ELR (cell line): ENCODE data around the gene CCDC24.

ENCODE experiments used
- DNase-seq: peaks from one replicate; pipeline ENCODE4 v3.0.0-alpha.2; 2015; ENCODE audit warnings: low read depth

CCDC24 gene

DNA sequence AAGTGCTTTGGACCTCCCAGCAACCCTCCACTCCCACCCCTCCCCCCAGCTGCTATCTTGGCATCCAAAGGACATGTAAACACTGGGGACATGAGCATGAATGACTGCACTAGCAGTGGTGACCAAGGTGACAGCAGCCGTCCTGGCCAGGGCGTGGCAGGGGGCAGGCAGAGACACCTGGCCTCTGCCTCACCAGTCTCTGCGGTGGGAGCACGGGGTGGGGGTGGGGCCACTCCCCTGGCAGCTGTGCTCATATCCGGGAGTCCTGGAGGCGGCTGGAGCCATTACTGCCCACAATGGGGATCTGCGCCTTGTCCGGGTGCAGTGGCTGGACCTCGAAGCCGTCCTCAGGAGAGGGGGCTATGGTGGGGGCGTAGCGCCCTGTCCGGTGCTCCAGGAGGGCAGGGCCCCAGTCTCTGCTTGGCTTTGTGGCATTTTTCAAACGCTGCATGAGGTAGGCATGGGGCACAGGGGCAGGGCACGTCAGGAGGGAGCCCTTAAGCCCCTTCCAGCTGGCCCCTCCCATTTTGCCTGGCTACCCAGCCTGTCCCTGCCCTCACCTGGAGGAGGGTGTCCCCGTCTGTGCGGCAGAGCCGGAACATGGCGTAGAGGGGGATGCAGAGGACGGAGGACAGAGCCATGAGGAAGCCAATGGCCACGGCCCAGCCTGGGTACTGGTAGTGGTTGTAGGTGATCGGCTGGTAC, 6.0 kb downstream of the CCDC24 start:
- no peak for DNase-seq

DNA sequence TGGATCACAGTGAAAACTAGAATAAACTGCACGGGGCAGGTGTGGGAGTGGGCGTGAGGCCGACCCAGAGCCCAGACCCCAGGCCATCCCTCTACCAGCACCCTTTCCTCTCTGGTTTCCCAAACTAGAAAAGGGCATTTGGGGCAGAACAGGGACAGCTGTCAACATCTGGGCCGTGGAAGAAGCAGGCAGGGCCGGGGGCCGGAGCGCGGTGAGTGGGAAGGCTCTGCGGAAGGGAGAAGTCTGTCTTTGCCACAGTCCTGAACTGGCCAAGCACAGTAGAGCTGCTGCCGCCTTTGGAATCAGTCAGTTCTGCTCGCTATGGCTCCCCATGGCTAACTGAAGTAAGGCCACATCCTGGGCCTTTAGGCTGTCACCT, 6.6 kb downstream of the CCDC24 start:
- DNase-seq: no peak

DNA sequence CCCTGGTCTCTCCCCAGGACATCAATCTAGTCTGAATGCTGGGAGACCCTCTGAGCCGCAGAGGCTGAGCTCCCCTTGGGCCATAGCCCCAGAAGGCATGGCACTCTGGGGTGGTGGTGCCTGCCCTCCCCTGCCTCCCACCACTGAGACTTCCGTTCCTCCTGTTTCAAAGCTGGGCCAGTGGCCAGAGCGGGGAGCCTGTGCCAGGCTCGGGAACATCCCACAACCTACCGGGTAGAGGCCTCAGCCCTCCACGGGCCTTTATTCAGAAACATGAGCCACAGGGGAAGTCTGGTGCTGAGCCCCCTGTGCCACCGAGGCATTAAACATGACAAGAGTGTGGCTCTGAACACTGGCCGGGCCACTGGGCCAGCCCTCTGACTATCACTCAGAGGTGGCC, 8.1 kb downstream of the CCDC24 start:
- DNase-seq: no peak

DNA sequence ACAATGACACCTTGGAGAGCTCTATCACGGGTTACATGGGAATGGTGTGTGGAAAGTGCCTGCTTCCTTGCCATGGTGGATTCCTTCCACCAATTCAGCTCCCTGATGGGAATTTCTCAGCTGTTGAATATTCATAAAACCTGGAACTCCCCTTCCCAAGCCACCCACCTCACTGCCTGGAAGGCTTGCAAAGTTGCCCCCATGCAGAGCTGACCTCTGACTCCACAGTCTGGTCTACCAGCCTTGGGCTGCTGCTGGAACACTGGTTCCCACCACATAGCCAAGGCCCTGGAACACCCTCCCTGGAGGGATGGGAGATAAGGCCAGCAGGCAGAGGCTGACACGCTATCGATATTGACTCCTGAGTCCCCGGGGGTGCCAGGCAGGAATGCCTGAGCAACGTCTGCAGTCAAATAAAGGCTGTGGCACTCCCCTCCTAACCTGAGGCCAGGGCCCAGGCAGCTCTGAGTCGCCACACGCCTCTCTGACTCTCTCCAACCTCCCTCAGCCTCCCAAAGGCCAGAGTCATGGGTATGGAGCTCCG, 8.8 kb downstream of the CCDC24 start:
- DNase-seq: no peak

DNA sequence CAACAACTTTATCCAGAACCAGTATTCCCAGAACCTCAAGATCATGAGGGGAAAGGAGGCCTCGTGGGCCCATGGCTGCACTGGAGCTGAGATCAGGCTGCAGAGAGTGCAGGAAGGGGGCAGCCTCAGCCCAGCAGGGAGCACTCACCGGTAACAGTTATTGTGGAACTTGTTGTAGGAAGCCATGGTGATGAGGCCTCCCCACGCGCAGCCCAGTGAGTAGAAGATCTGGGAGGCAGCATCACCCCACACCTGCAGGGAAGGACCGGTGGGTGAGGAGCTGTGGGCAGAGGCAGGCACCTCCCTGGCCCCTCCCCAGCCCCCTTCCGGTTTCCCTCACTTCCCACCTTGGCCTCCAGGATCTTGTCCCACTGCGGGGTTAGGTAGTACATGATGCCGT, 10.8 kb downstream of the CCDC24 start:
- DNase-seq: no peak

DNA sequence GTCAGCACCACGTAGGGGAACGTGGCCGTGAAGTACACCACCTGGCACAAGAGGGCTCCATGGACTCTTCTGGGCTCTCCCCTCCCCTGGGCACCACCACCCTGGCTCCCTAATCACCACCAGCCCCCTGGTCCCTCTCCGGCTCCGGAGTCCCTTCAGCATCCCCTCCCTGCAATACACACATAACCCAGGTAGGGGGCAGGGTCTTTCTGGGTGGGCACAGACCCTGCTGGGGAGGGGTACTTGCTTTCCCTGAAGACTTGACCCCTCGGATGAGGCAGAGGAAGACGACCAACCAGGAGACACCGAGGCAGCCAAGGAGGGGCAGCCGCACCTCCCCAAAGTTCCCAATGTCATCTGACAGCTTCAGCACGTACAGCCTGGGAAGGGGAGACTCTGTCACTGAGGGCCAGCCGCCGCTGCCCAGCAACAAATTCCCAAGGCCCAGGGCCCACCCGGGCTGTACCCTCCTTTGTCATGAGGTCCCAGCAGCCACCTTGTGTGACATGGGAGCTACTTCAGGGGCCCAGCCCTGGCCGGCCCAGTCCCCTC, 11.3 kb downstream of the CCDC24 start:
- no peak for DNase-seq

DNA sequence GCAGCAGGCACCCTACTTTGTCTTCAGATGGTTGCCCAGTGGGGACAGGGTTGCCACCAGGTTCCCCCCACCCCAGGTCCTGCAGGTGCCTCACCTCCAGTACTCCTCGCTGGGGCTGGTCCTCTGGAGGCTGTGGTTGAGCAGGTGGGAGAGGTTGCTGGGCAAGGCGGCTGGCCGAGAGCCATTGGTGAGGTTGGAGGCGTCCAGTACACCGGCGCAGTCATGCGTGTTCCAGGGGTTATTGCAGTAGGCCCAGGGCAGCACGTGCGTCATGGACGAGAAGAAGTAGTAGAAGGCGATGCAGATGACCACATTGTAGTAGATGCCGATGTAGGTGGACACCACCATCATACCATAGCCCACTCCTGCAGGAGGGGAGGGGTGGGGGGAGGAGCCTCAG, 16.9 kb downstream of the CCDC24 start:
- no peak for DNase-seq

DNA sequence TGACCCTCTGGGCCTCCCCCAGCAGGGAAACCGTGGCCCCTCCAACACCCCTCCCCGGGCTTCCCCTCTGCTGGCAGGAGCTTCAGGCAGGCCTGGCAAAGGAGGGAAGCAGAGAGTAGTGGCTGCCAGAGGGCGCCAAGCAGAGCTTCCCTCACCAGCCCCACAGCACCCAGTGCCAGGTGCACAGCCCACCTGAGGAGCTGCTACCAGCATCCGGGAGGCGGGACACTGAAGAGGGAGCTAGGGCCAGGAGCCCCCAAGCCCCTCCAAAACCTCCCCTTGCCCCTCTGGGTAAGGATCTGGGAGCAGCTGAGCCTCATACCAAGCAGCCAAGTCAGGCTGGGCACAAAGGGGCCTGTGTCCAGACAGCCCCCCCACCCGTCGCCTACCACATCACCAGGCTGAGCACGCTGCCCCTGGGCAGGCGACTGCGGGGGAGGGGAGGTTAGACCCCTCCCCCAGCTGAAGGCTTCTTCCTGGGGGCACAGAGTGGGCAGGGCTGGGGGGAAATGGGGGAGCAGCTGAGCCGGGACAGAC, 19.6 kb downstream of the CCDC24 start:
- no peak for DNase-seq

DNA sequence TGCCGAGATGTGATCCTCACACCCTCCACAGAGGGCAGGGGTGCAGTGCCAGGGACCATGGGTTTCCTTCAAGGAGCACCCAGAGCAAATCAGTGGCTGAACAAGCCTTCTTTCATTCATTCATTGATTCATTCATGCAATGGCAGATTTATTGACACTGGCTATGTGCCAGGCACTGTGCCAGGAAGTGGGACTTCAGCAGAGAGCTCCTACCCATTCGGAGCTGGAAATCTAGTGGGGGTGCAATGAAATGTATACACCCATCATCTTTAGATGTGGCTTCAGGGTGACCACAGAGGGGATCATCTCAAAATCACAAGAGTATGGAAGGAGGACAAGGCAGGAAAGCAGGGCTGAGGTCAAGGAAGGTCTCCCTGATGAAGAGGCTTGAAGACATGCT, 21.0 kb downstream of the CCDC24 start:
- no peak for DNase-seq

DNA sequence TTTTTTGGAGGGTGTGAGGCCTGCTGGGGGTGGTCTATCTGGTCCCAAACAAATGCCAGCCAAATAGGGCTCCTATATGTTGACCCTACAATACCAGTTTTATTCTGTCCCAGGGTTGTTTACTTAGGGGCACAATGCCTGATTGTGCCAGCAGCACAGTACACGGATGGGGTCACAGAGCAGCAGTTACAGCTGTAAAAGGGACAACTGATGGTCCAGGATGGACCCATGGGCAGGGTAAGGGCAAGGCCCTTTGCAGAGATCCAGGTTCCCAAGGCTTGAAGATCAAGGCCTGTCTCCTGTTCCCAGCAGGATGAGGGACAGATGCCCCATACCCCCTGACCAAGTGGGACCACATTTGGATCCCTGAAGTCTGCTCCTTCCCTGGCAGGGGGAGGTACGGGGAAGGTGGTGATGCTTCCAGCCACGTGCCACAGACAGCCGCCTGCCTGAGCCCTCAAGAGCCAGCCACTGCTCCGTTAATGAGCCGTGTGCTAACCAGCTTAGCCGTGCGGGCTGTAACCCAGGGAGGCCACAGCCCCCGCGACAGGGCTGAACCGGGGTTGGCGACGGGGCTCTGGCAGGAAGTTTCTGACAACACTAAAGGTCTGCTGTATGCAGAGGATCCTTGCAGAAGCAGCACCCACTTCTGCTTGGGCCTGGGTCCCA, 21.7 kb downstream of the CCDC24 start:
- no peak for DNase-seq

DNA sequence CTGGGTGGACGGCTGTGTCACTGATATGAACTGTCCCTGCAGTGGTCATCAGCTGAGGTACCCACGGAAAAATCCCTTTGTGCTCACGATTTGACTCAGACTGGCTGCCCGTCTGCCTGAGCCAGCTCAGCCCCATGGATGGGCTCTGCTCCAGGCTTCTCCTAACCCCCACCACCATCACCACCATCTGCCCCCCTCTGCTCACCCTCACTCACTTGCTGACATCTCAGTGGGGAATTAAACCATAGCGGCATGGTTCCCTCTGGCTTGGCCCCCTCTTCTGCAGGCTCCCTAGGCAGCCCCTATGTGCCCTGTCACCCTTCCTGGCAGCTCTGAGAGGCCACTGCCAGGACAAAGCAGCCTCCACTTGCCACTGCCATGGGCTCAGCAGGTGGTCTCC, 22.6 kb downstream of the CCDC24 start:
- no peak for DNase-seq

DNA sequence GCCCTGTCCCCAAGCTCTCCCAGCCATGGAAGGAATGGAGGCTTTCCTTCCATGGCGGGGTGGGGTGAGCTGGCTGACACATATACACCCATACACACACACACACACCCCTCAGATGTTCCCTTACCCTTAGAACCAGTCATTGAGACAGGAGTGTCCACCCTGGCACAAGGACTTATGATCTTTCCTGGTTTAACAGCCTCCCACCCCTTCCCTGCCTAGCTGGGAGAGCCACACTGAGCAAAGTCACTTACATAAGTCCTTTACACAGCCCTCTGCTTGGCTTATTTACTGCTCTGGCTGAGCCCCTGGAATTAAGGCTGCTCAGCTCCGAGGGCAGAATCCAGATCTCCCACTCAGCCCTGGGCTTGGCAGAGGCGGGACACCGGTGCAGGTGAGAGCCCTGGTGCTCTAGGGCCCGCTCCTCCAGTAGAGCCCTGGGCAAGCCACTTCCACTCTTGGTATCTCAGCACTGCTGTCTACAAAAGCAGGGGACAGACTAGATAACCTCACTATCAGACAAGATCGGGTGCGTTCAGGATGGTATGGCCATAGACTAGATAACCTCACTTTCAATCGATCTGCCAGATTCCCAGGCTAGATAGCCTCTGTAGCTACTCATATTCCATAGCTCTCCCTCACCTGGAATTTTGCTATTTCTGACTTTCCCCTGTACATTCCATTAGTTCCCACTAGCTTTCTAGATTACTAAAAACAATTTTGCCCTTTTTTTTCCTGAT, 23.1 kb downstream of the CCDC24 start:
- no peak for DNase-seq

DNA sequence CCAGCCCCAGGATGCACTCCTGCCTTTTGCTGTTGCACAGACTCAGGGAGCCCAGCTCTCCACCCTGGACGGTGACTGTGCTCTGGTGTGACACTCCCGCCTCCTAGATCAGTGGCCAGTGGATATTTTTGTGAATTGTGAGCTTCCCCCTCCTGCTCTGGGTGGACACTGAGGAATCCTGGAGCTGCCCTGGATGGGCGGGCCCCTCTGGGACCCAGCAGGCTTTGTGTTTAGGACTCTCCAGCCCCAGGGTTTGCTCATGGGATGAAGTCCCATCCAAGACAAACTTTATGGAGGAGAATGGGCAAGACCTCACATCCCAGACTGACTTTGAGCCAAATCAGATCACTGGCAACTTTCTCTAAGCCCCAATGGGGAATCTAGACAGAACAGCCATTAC, 23.8 kb downstream of the CCDC24 start:
- no peak for DNase-seq

DNA sequence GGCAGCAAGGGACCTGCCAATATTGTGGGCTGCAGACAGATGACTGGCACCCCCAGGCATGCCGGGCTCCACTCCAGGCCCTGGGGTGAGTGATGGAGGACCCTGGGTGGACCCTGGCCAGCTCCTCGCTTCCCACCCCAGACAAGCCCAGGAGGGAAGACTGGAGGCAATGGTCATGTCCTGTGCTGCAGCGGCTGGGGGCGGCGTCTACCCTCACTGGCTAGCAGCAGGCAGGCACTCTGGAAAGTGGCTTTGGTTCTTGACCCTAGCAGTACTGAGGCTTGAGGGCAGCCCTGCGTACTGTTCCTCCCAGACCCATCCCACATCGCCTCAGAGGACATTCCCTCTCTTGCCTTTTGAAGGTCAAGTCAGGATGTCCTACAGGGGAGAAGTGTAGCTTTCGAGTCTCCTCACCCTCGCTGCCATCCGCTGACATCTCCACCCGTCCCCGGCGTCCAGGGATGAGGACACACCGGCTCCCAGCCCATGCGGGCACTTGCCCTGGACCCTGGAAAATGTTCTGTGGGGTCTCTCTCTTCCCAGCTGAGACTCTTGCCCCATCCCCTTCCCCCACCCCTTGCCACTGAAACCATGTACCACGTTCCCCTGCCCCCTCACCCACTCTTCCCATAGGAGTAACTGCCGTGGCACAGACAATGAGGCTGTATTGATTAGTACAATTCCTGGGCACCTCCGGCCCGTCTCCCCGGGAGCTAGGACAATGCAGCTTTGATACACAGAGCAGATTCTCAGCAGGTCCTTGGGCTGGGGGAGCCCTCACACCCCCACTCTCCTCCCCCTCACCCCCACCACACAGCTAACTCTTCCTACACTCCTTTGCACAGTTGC, 24.9 kb downstream of the CCDC24 start:
- no peak for DNase-seq

DNA sequence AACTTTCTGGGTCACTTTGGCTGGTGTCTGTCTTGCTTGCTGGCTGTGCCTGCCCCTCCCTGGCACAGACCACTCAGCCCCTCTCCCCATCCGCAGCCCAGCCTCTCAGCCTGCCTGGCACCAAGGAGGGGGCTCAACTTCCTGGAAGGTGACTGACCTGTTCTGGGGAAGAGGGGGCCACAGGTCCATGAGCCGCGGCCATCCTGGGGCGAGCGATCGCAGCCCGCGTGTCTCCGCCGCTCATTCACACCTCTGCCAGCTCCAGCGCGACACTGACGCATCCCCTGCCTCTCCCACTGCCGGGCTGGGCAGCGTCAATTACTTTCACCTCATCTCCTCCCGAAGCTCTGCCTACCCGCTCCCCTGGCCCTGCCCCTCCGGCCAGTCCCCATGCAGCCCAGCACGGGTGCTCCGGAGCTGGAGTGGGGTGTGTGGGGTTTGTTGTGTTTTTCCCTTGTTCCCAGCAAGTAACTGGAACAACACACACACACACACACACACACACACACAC, 25.5 kb downstream of the CCDC24 start:
- no peak for DNase-seq

DNA sequence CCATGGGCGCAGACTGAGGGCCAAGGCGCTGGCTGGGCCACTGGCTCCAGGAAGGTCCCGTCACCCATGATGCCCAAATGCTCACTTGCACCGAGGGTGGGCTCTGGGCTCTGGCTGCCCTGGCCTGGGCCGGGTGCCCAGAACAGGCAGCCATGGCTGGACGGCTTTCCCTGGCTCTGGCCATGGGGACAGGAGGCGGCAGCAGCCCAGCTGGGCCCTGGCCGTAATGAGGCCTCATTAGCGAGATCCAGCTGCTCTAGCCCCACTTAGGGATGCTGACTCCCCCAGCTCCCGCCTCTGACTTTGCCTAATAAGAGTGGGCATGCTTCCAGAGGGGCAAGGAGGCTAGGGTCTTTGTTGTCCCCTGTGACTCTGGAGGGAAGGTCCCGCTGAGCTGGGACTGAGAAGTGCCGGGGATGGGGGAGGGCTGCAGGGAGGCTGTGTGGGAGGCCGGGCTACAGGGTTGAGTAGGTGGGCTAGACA, 28.1 kb downstream of the CCDC24 start:
- DNase-seq: no peak

DNA sequence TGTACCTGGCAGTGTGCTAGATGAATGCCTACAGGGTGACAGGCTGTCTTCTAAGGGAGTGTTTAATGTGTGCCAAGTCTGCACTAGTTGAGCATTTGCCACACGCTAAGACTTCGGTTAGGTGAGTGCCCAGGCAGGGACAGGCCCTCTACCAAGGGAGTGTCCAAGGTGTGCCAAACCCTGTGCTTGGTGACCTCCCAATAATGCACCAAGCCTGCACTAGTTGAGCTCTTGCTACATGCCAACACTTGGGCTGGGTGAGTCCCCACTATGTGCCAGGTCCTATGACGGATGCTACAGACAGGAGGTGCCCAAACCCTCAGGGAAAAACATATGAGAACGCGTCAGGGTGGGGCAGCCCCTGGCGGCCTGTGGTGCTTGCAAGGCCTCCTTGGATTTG, 29.1 kb downstream of the CCDC24 start:
- DNase-seq: no peak

DNA sequence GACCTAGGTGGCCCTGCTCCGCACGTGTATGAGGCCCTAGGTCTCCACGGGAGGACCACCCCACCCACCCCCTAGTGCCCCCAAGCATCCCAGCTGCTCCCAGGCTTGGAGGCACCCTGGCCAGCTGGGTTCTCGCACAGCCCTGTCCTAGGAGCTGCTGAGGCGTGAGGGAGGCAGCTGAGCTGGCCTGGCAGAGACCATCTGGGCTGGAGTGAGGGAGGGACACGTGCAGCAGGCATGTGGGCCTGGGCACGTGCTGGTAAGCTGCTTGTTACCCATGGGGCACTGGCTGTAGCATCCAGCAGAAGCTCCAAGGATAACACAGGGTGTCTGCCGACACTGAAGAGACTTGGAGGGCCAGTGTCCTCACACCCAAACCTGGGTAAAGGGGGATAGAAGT, 29.8 kb downstream of the CCDC24 start:
- DNase-seq: no peak

DNA sequence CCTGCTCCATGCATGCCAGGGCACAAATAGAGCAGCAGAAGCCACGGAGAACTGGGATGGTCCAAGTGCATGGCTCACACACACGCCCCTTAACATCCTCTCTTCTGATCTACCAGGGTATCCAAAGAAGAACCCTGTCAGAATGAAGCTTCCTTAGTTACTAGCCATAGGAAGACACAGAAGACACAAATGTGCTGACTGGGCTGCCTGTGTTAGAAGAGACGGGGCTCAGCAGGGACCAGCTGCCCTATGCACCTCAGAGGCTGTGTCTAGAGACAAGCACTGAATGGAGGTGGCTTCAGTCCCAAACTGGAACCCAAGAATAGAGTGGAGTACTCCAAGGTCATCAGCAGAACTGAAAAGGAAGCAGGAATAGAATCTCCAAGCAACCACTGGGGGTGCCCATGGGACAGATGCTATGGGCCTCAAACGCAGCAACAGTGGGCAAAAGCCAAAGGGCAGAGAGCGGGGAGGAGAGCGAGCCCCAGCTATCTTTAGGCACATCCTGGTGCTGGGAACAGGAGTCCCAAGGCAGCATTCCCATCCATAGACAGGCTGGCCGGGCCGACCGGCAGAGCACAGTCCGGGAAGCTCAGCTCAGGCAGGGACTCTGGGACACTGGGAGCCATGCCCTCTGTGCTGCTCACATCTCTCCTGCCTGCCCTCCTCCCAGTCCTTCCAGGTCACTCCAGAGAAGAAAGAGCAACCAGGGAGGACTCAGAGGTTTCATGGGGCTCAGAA, 30.4 kb downstream of the CCDC24 start:
- no peak for DNase-seq
